Thoracic aorta (tissue), 2 donors: ENCODE data around the gene NNMT. TPM values are rescaled to one million over a fixed set of nuclear protein-coding genes. Genes with fewer than 3 reads are reported as not detected.

Experiments used
- ATAC-seq: fragments of 150-250 bp; one replicate; pipeline ENCODE4 v1.8.0; 2017; ENCODE audit warnings: low read depth; ENCODE audit not compliant: insufficient number of reproducible peaks, low FRiP score
- DNase-seq: peaks from one replicate; pipeline ENCODE4 v3.0.0-alpha.2; 2020; ENCODE audit warnings: low spot score
- H3K27ac ChIP-seq, 2 donors: fragments of 200-600 bp; sonication (generic); 1 replicate in 1 of 2; 2 replicates in 1 of 2; pipeline ENCODE4 v1.5.1; 2016; ENCODE audit warnings: mild to moderate bottlenecking in 2 of 2, moderate library complexity in 2 of 2
- H3K27me3 ChIP-seq: fragments of 200-600 bp; sonication (generic); replicated peaks from 2 replicates; pipeline ENCODE4 v1.6.0; 2016; ENCODE audit warnings: mild to moderate bottlenecking; ENCODE audit not compliant: insufficient read depth
- H3K36me3 ChIP-seq: fragments of 200-600 bp; sonication (generic); one replicate; pipeline ENCODE4 v1.5.1; 2016
- H3K4me1 ChIP-seq, 2 donors: fragments of 200-600 bp; sonication (generic); 1 replicate in 1 of 2; 2 replicates in 1 of 2; pipeline versions ENCODE4 v1.5.1 to v1.6.0; 2016; ENCODE audit warnings: low read depth in 2 of 2, mild to moderate bottlenecking in 1 of 2; ENCODE audit not compliant: control insufficient read depth in 1 of 2
- H3K4me3 ChIP-seq: fragments of 200-600 bp; sonication (generic); 2 replicates; pipeline ENCODE4 v1.5.1; 2016; ENCODE audit warnings: mild to moderate bottlenecking
- H3K9me3 ChIP-seq: fragments of 200-600 bp; sonication (generic); 2 replicates; pipeline ENCODE4 v1.5.1; 2016
- total RNA-seq, 2 donors: library from RNA; depleted of rRNA; stranded (reverse); fragments of >200 nt; gene quantifications; one replicate each; pipeline versions ENCODE4 v1.1.0 to v1.2.3, GENCODE V29; 2016
- TF ChIP-seq, protein P1 (sequence below): fragments of 200-600 bp; sonication (generic); IDR thresholded peaks from one replicate; pipeline ENCODE4 v1.5.1; 2019; ENCODE audit warnings: antibody characterized with exemption

NNMT gene
- total RNA-seq, 2 donors from 2014 or later: 583 to 1,213 TPM

DNA sequence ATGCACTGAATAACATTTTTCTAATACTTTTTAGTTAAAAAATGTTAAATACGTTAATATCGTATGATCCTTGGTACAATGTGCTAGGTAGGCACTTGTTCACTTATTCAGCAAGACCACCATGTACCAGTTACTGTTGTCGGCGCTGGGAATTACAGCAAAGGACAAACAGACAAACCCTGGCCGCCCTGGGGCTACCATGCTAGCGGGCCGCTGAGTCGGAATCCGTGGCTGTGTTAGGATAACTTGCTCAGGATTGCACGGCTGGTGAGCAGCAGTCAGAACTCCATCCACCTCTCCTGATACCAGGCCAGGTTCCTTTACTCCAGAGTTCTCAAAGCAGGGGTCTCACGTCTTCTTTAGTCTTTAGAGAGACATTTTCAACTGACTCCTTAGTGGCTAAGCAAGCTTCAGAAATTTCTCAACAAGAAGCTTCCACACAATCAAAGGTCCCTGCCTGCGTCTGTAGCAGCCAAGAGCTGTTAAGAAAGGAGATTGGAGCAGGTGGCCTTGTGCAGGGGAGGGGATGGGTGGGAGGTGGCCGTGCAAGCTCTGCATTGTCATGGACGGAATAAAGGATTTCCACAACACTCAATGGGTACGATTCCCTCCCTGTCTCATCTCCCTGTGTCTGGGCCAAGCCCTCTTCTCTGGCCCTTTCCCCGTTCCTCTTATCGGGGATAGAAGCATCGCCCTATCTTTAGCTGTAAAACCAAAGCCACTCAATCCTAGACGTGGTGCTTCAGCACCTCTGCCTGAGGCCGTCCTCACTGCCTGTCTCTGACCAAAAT, 39.8 kb upstream of the NNMT start:
- Histone ChIP-seq H3K27me3 (no peaks in the 10 kb centered on the region), H3K36me3 (peaks cover 37% of the 10 kb centered on the region), H3K9me3 (no peaks in the 10 kb centered on the region), H3K4me1 (peaks cover 43 to 81% of the 10 kb centered on the region in 2 donors), H3K27ac (peak overlapping the region; percentile 69 to 72), H3K4me3 (peak overlapping the region; percentile 7)
- ATAC-seq: no peak
- no peak for DNase-seq
- TF ChIP-seq, protein P1, sequence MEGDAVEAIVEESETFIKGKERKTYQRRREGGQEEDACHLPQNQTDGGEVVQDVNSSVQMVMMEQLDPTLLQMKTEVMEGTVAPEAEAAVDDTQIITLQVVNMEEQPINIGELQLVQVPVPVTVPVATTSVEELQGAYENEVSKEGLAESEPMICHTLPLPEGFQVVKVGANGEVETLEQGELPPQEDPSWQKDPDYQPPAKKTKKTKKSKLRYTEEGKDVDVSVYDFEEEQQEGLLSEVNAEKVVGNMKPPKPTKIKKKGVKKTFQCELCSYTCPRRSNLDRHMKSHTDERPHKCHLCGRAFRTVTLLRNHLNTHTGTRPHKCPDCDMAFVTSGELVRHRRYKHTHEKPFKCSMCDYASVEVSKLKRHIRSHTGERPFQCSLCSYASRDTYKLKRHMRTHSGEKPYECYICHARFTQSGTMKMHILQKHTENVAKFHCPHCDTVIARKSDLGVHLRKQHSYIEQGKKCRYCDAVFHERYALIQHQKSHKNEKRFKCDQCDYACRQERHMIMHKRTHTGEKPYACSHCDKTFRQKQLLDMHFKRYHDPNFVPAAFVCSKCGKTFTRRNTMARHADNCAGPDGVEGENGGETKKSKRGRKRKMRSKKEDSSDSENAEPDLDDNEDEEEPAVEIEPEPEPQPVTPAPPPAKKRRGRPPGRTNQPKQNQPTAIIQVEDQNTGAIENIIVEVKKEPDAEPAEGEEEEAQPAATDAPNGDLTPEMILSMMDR: no peak

GRCh38 chr11:114256967-114257286, 39.3 kb upstream of the NNMT start:
- peak overlapping the region; percentile 7 for H3K4me3 ChIP-seq
- H3K27ac ChIP-seq: peak overlapping the region; percentile 69 to 72
- no peak for DNase-seq
- peaks cover 41 to 76% of the 10 kb centered on the region in 2 donors for H3K4me1 ChIP-seq
- no peaks in the 10 kb centered on the region for H3K9me3 ChIP-seq
- ATAC-seq: no peak
- peaks cover 34% of the 10 kb centered on the region for H3K36me3 ChIP-seq
- TF ChIP-seq, protein P1: no peak
- H3K27me3 ChIP-seq: no peaks in the 10 kb centered on the region

GRCh38 chr11:114257621-114258558, 38.3 kb upstream of the NNMT start:
- Histone ChIP-seq H3K4me3 (peak overlapping the region; percentile 26), H3K36me3 (peaks cover 24% of the 10 kb centered on the region), H3K9me3 (no peaks in the 10 kb centered on the region), H3K27me3 (no peaks in the 10 kb centered on the region), H3K27ac (peak overlapping the region; percentile 69 to 72), H3K4me1 (peaks cover 40 to 66% of the 10 kb centered on the region in 2 donors)
- ATAC-seq: peak; percentile 33
- TF ChIP-seq, protein P1: no peak
- no peak for DNase-seq

GRCh38 chr11:114258696-114259095, 37.5 kb upstream of the NNMT start:
- Histone ChIP-seq H3K9me3 (no peaks in the 10 kb centered on the region), H3K4me3 (no peak overlapping the region), H3K36me3 (peaks cover 16% of the 10 kb centered on the region), H3K27ac (peak overlapping the region; percentile 1 to 69), H3K27me3 (no peaks in the 10 kb centered on the region), H3K4me1 (peaks cover 40 to 63% of the 10 kb centered on the region in 2 donors)
- TF ChIP-seq, protein P1: no peak
- ATAC-seq: no peak
- DNase-seq: no peak

DNA sequence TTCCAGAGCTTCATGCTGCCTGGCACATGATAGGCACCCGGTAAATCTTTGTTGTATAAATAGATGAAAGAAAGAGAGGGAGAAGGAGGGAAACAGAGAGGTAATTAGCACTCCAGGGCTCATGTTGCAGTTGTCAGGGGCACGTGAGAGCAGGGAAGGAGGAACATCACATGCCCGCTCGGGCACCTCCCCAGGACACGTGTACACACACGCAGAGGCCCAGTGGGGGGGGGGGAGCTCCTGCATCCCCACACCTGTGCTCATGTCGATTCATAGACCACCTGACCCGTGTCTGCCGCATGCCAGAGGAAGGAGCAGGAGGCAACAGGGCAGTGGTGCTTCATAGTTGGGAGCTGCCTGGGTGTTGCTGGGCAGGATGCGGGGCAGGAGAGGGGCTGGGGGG, 37.1 kb upstream of the NNMT start:
- Histone ChIP-seq H3K36me3 (peaks cover 15% of the 10 kb centered on the region), H3K4me3 (no peak overlapping the region), H3K27me3 (no peaks in the 10 kb centered on the region), H3K4me1 (peaks cover 40 to 63% of the 10 kb centered on the region in 2 donors), H3K9me3 (no peaks in the 10 kb centered on the region), H3K27ac (peak overlapping the region; percentile 1 to 69)
- DNase-seq (no peak), ATAC-seq (no peak)
- TF ChIP-seq, protein P1: no peak
